KBM-7 (cell line): Measurements from ENCODE around the gene ZNF428.
"Not testable (repeated sequence)": the region's sequence is repeated elsewhere in the genome, so short reads cannot be mapped to it uniquely, and the experiment has no call there.

Experiments
- DNase-seq: peaks from one replicate; pipeline ENCODE4 v3.0.0-alpha.2; 2015
- in situ Hi-C: fragments of 300-500 bp; cut with MboI; formaldehyde crosslinking; loops from 2 replicates; pipeline ENCODE4 v1.14.3; 2020; ENCODE audit warnings: low sequenced_read_pairs, low pct_unique_long_range_greater_than_20kb, mixed read lengths

ZNF428 gene

GRCh38 chr19:43642531-43642930, 23.1 kb upstream of the ZNF428 start:
- no peak for DNase-seq
- in situ Hi-C loops = no loop called here

- DNase-seq = no peak
- in situ Hi-C loops = no loop called here
These were observed 21.9 kb upstream of the ZNF428 start for GRCh38 chr19:43641333-43641732.

GRCh38 chr19:43640424-43640757, 21.0 kb upstream of the ZNF428 start:
- DNase-seq = no peak
- in situ Hi-C loops = no loop called here

- no peak for DNase-seq
- in situ Hi-C loops = no loop called here
These were observed 20.3 kb upstream of the ZNF428 start, which contains the start of gene CADM4 for GRCh38 chr19:43639519-43640423. Gene CADM4 (minus strand): TSS chr19:43639850. CDS start chr19:43639790, 60 bp downstream.

- in situ Hi-C loops = no loop called here
These were observed 19.6 kb upstream of the ZNF428 start for GRCh38 chr19:43638995-43639518.

GRCh38 chr19:43638214-43638994, 19.0 kb upstream of the ZNF428 start:
- in situ Hi-C loops = no loop called here
- DNase-seq = no peak

More at GRCh38 chr19:43638995-43639518, 19.6 kb upstream of the ZNF428 start:
- DNase-seq = no peak

- in situ Hi-C loops = no loop called here
- DNase-seq = no peak
These were observed 16.8 kb upstream of the ZNF428 start for GRCh38 chr19:43636121-43636683.

- DNase-seq, in situ Hi-C loops: not testable (repeated sequence)
These were observed 16.1 kb upstream of the ZNF428 start for GRCh38 chr19:43635561-43635940.

- no peak for DNase-seq
- in situ Hi-C loops = no loop called here
These were observed 15.6 kb upstream of the ZNF428 start for GRCh38 chr19:43634872-43635560.

GRCh38 chr19:43634506-43634871, 15.1 kb upstream of the ZNF428 start:
- in situ Hi-C loops = no loop called here
- DNase-seq = no peak

GRCh38 chr19:43634068-43634467, 14.6 kb upstream of the ZNF428 start:
- no peak for DNase-seq
- in situ Hi-C loops = no loop called here

- in situ Hi-C loops = no loop called here
- DNase-seq = no peak
These were observed 14.1 kb upstream of the ZNF428 start for GRCh38 chr19:43633520-43633919.

GRCh38 chr19:43631491-43631890, 12.1 kb upstream of the ZNF428 start:
- DNase-seq = no peak
- in situ Hi-C loops = no loop called here

GRCh38 chr19:43628646-43629326, 9.4 kb upstream of the ZNF428 start:
- no peak for DNase-seq
- in situ Hi-C loops = no loop called here

- no peak for DNase-seq
These were observed 7.4 kb upstream of the ZNF428 start for GRCh38 chr19:43626838-43627237.

GRCh38 chr19:43625918-43626579, 6.6 kb upstream of the ZNF428 start:
- in situ Hi-C loops = no loop called here
- no peak for DNase-seq

More at GRCh38 chr19:43626838-43627237, 7.4 kb upstream of the ZNF428 start:
- in situ Hi-C loops = no loop called here

GRCh38 chr19:43624933-43625332, 5.5 kb upstream of the ZNF428 start:
- in situ Hi-C loops = no loop called here
- DNase-seq = no peak
